Peyer's patch (tissue), 4 donors: ENCODE data around the gene FRMD4A. TPM values are rescaled to one million over a fixed set of nuclear protein-coding genes. Genes with fewer than 3 reads are reported as not detected.

Experiments used
- DNase-seq, 3 donors: peaks; one replicate each; pipeline ENCODE4 v3.0.0-alpha.2; 2017 to 2019
- H3K27ac ChIP-seq, 4 donors: fragments of 200-600 bp; sonication (generic); one replicate each; pipeline ENCODE4 v1.5.1; 2016 to 2019
- H3K27me3 ChIP-seq, 2 donors: fragments of 200-600 bp; sonication (generic); one replicate each; pipeline ENCODE4 v1.5.1; 2019
- H3K36me3 ChIP-seq, 3 donors: fragments of 200-600 bp; sonication (generic); one replicate each; pipeline ENCODE4 v1.5.1; 2016 to 2019
- H3K4me1 ChIP-seq, 4 donors: fragments of 200-600 bp; sonication (generic); one replicate each; pipeline ENCODE4 v1.5.1; 2016 to 2019
- H3K4me3 ChIP-seq, 4 donors: fragments of 200-600 bp; sonication (generic); 1 replicate in 3 of 4; 2 replicates in 1 of 4; pipeline ENCODE4 v1.5.1; 2016 to 2019; ENCODE audit warnings: mild to moderate bottlenecking in 1 of 4
- H3K9me3 ChIP-seq, 4 donors: fragments of 200-600 bp; sonication (generic); one replicate each; pipeline ENCODE4 v1.5.1; 2016 to 2019; ENCODE audit warnings: mild to moderate bottlenecking in 1 of 4
- POLR2A ChIP-seq, 2 donors: fragments of 450-650 bp; IDR thresholded peaks; one replicate each; pipeline ENCODE4 v1.5.1; 2017; ENCODE audit warnings: antibody characterized with exemption in 2 of 2, mild to moderate bottlenecking in 2 of 2, moderate library complexity in 2 of 2
- total RNA-seq, 4 donors: library from RNA; depleted of rRNA; stranded (reverse); fragments of >200 nt; gene quantifications; one replicate each; pipeline ENCODE4 v1.1.0, GENCODE V29; 2016
- TF ChIP-seq, protein P1 (sequence below), 6 experiments: fragments of 450-650 bp in 4 of 6; fragments of 200-600 bp in 2 of 6; sonication (generic) in 1 of 6; IDR thresholded peaks; one replicate each; pipeline ENCODE4 v1.5.1; 2017 to 2019; ENCODE audit warnings: antibody characterized with exemption in 6 of 6, mild to moderate bottlenecking in 3 of 6, moderate library complexity in 1 of 6

FRMD4A gene
- total RNA-seq, 4 donors from 2014 or later = 3.0 to 47.9 (median 5.9) TPM

DNA sequence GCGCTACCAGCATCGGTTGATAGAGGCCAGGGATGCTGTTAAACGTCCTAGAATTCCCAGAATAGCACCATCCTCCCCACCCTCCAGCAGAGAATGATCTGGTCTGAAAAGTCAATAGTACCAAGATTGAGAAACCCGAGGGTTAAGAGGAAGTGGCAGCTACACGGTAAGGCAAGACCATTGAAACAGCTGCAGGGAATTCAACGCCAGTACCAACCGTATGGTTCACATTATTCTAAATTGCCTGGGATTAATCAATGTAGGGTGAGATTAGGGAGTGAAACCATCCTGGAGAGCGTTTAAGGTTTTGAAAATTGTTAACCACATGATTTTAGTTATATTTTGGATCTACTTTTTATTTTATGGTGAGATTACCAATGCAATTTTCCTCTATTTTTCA, 391.8 kb downstream of the FRMD4A start:
- TF ChIP-seq, protein P1, sequence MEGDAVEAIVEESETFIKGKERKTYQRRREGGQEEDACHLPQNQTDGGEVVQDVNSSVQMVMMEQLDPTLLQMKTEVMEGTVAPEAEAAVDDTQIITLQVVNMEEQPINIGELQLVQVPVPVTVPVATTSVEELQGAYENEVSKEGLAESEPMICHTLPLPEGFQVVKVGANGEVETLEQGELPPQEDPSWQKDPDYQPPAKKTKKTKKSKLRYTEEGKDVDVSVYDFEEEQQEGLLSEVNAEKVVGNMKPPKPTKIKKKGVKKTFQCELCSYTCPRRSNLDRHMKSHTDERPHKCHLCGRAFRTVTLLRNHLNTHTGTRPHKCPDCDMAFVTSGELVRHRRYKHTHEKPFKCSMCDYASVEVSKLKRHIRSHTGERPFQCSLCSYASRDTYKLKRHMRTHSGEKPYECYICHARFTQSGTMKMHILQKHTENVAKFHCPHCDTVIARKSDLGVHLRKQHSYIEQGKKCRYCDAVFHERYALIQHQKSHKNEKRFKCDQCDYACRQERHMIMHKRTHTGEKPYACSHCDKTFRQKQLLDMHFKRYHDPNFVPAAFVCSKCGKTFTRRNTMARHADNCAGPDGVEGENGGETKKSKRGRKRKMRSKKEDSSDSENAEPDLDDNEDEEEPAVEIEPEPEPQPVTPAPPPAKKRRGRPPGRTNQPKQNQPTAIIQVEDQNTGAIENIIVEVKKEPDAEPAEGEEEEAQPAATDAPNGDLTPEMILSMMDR (IDR thresholded peaks at IDR 0.05) = no peak
- no peak for TF ChIP-seq POLR2A (IDR thresholded peaks at IDR 0.05)
- DNase-seq = no peak
- no peaks in the 10 kb centered on the region for H3K4me1 ChIP-seq
- H3K36me3 ChIP-seq = no peaks in the 10 kb centered on the region
- no peaks in the 10 kb centered on the region for H3K27me3 ChIP-seq
- no peak overlapping the region for H3K27ac ChIP-seq
- no peak overlapping the region for H3K4me3 ChIP-seq
- H3K9me3 ChIP-seq = no peaks in the 10 kb centered on the region

DNA sequence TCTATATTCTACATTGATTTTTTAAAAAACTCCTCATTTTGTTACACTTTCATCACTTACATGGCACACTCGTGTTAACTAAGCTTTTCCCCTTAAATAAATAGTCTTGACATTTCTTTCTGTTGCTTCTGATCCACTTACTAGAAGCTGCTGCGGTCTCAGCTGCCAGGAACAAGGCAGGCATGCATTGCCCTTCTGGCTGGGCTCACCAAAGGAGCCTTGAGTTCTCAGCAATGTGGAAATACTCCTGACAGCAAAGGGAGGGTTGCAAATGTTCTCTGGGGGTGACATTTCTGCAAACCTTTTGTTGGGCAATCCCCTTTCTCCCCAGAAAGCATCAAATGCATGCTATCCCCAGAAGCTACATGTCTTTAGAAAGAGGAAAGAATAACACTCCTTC, 393.9 kb downstream of the FRMD4A start:
- Histone ChIP-seq H3K9me3 (no peaks in the 10 kb centered on the region), H3K4me3 (no peak overlapping the region), H3K27ac (no peak overlapping the region), H3K27me3 (no peaks in the 10 kb centered on the region), H3K36me3 (no peaks in the 10 kb centered on the region), H3K4me1 (no peaks in the 10 kb centered on the region)
- no peak for DNase-seq
- TF ChIP-seq, protein P1 (IDR thresholded peaks at IDR 0.05) = no peak
- no peak for TF ChIP-seq POLR2A (IDR thresholded peaks at IDR 0.05)

DNA sequence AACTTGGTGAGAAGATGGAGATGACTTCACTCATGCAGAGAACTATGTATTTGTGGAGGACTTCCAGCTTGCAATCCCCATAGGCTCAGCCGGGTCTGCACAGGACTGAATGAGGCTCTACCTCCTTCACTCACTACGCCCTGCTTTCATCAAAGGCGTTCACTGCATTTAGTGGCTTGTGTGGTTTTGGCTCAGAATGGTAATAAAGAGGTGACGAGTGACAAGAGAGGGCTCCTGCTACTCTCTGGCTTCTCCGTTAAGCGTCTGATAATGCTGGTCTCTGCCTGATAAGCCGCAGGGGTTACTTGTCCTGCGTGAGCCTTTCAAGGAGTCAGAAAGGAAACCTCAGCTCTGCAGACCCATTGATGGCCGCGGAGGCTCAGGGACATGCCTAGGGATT, 400.6 kb downstream of the FRMD4A start:
- Histone ChIP-seq H3K4me1 (no peaks in the 10 kb centered on the region), H3K36me3 (no peaks in the 10 kb centered on the region), H3K9me3 (no peaks in the 10 kb centered on the region), H3K27ac (no peak overlapping the region), H3K4me3 (no peak overlapping the region), H3K27me3 (no peaks in the 10 kb centered on the region)
- TF ChIP-seq POLR2A (IDR thresholded peaks at IDR 0.05) = no peak
- TF ChIP-seq, protein P1 (IDR thresholded peaks at IDR 0.05) = no peak
- DNase-seq = no peak

DNA sequence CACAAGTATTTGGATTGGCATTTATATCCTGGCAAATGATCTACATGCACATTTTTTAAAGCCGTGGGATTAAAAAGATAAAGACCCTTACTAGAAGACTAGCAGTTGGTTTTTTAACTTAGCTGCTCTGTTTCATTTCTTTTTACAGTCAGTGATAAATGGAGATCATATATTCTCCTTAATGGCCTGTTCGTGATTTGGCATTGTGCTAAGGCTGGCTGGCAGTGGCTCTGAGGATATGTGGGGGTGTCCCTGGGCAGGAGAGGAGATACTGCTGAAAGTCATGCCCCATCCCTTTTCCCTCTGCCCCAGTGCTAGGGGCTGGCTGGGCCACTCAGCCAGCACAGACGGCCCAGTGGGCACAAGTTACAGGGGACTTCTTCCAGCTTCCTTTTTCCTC, 402.3 kb downstream of the FRMD4A start:
- Histone ChIP-seq H3K4me3 (no peak overlapping the region), H3K9me3 (no peaks in the 10 kb centered on the region), H3K4me1 (no peaks in the 10 kb centered on the region), H3K36me3 (no peaks in the 10 kb centered on the region), H3K27ac (no peak overlapping the region), H3K27me3 (no peaks in the 10 kb centered on the region)
- TF ChIP-seq, protein P1 (IDR thresholded peaks at IDR 0.05) = no peak
- no peak for TF ChIP-seq POLR2A (IDR thresholded peaks at IDR 0.05)
- DNase-seq = no peak

DNA sequence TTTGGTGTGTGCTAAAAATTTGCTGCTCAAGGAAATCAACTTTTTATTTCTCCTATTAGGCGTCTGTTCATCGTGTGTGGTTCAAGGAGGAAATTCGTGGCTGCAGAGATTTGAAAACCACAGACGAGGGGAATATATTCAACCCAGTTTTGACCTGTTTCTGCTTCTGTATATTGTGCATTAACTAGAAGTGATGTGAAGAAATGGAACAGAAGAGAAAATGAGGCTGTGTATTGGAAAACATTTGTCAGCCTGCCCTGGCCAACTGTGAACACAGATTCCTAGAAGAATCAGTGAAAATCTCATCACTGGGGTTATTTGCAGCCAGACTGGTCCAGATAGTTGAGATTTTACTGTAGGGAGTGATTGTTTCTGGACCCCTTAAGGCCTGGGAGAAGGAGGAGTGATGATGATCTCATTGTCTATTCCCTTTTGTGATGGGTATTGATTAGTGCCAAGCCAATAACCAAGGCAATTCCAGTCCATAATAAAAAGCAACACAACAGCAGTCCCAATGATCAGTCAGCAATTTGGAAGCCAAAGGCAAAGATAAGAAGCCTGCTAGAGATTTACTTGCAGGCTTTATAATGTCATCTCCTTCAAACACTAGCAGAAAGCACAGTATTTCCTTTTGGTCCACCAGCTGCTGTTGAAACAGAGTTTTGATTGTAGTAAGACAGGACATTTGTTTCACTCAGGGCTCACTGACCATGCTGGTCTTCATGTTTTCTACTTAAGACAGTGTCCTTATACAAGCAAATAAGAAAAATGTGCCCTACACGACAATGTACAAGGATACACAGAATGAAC, 404.5 kb downstream of the FRMD4A start:
- no peak overlapping the region for H3K4me3 ChIP-seq
- no peaks in the 10 kb centered on the region for H3K9me3 ChIP-seq
- no peak for DNase-seq
- no peaks in the 10 kb centered on the region for H3K36me3 ChIP-seq
- TF ChIP-seq, protein P1 (IDR thresholded peaks at IDR 0.05) = no peak
- TF ChIP-seq POLR2A (IDR thresholded peaks at IDR 0.05) = no peak
- H3K27me3 ChIP-seq = no peaks in the 10 kb centered on the region
- no peaks in the 10 kb centered on the region for H3K4me1 ChIP-seq
- no peak overlapping the region for H3K27ac ChIP-seq
